ENCODE data around the gene MOB2. TPM values are rescaled to one million over a fixed set of nuclear protein-coding genes. Genes with fewer than 3 reads are reported as not detected.
A peak's percentile ranks its signal among the peaks of the same experiment; 100 is the strongest.

Gene MOB2
- polyA plus RNA-seq, 6 donors from 2014 or later = 29.7 to 50.8 (median 33.2) TPM

GRCh38 chr11:1473786-1474185, 12.8 kb downstream of the MOB2 start:
- DNase-seq (no peak), ATAC-seq (ENCODE audit: low read depth in 2 of 2) (no peak)
- Mint-ChIP-seq H3K4me1 (peaks cover 0 to 2% (median 0%) of the 10 kb centered on the region in 3 donors), H3K4me3 (no peak overlapping the region), H3K9me3 (no peaks in the 10 kb centered on the region), H3K27ac (no peak overlapping the region), H3K27me3 (no peaks in the 10 kb centered on the region), H3K36me3 (peaks cover 20 to 33% of the 10 kb centered on the region in 2 donors)

- DNase-seq (no peak), ATAC-seq (ENCODE audit: low read depth in 2 of 2) (no peak)
- no peaks in the 10 kb centered on the region for H3K9me3 Mint-ChIP-seq
- H3K4me3 Mint-ChIP-seq = no peak overlapping the region
- H3K4me1 Mint-ChIP-seq = peaks cover 0 to 2% (median 0%) of the 10 kb centered on the region in 3 donors
- peaks cover 16 to 33% of the 10 kb centered on the region in 2 donors for H3K36me3 Mint-ChIP-seq
- no peaks in the 10 kb centered on the region for H3K27me3 Mint-ChIP-seq
- H3K27ac Mint-ChIP-seq = peak overlapping the region in 1 of 6 donors; percentile 16
These were observed 13.5 kb downstream of the MOB2 start for GRCh38 chr11:1473011-1473628.

GRCh38 chr11:1472180-1473005, 14.2 kb downstream of the MOB2 start:
- H3K4me1 Mint-ChIP-seq = peaks cover 0 to 4% (median 0%) of the 10 kb centered on the region in 3 donors
- no peaks in the 10 kb centered on the region for H3K9me3 Mint-ChIP-seq
- H3K27ac Mint-ChIP-seq = no peak overlapping the region
- no peak overlapping the region for H3K4me3 Mint-ChIP-seq
- no peaks in the 10 kb centered on the region for H3K27me3 Mint-ChIP-seq
- DNase-seq = no peak
- ATAC-seq (ENCODE audit: low read depth in 2 of 2) = no peak
- peaks cover 14 to 28% of the 10 kb centered on the region in 2 donors for H3K36me3 Mint-ChIP-seq

GRCh38 chr11:1471736-1472135, 14.8 kb downstream of the MOB2 start:
- Mint-ChIP-seq H3K9me3 (no peaks in the 10 kb centered on the region), H3K27me3 (no peaks in the 10 kb centered on the region), H3K4me1 (peaks cover 0 to 10% (median 0%) of the 10 kb centered on the region in 3 donors), H3K4me3 (no peak overlapping the region), H3K36me3 (peaks cover 9 to 24% of the 10 kb centered on the region in 2 donors), H3K27ac (peak overlapping the region in 1 of 6 donors; percentile 69)
- DNase-seq (no peak), ATAC-seq (ENCODE audit: low read depth in 2 of 2) (no peak)

- ATAC-seq (ENCODE audit: low read depth in 2 of 2) (no peak), DNase-seq (no peak)
- no peaks in the 10 kb centered on the region for H3K9me3 Mint-ChIP-seq
- peak overlapping the region in 1 of 8 donors; percentile 52 for H3K4me3 Mint-ChIP-seq
- peaks cover 0 to 11% (median 0%) of the 10 kb centered on the region in 3 donors for H3K4me1 Mint-ChIP-seq
- H3K36me3 Mint-ChIP-seq = peaks cover 9 to 17% of the 10 kb centered on the region in 2 donors
- H3K27me3 Mint-ChIP-seq = no peaks in the 10 kb centered on the region
- no peak overlapping the region for H3K27ac Mint-ChIP-seq
These were observed 15.6 kb downstream of the MOB2 start for GRCh38 chr11:1470681-1471611.

- DNase-seq (no peak), ATAC-seq (ENCODE audit: low read depth in 2 of 2) (no peak)
- no peak overlapping the region for H3K27ac Mint-ChIP-seq
- H3K4me1 Mint-ChIP-seq = peaks cover 0 to 11% (median 0%) of the 10 kb centered on the region in 3 donors
- H3K27me3 Mint-ChIP-seq = no peaks in the 10 kb centered on the region
- no peak overlapping the region for H3K4me3 Mint-ChIP-seq
- H3K9me3 Mint-ChIP-seq = peaks cover 0 to 2% (median 0%) of the 10 kb centered on the region in 7 donors
- peaks cover 9% of the 10 kb centered on the region in 2 donors for H3K36me3 Mint-ChIP-seq
These were observed 16.5 kb downstream of the MOB2 start for GRCh38 chr11:1469911-1470680.

GRCh38 chr11:1469287-1469910, 17.2 kb downstream of the MOB2 start:
- Mint-ChIP-seq H3K27ac (no peak overlapping the region), H3K36me3 (peaks cover 5 to 6% of the 10 kb centered on the region in 2 donors), H3K4me3 (peak overlapping the region in 1 of 8 donors; percentile 35), H3K9me3 (peaks cover 0 to 2% (median 0%) of the 10 kb centered on the region in 7 donors), H3K27me3 (no peaks in the 10 kb centered on the region), H3K4me1 (peaks cover 0 to 11% (median 0%) of the 10 kb centered on the region in 3 donors)
- no peak for ATAC-seq (ENCODE audit: low read depth in 2 of 2)
- no peak for DNase-seq

- H3K27ac Mint-ChIP-seq = peak overlapping the region in 1 of 6 donors; percentile 42
- no peaks in the 10 kb centered on the region for H3K36me3 Mint-ChIP-seq
- DNase-seq = no peak
- H3K27me3 Mint-ChIP-seq = no peaks in the 10 kb centered on the region
- peaks cover 0 to 2% (median 0%) of the 10 kb centered on the region in 7 donors for H3K9me3 Mint-ChIP-seq
- peaks cover 0 to 8% (median 0%) of the 10 kb centered on the region in 3 donors for H3K4me1 Mint-ChIP-seq
- ATAC-seq (ENCODE audit: low read depth in 2 of 2) = no peak
- H3K4me3 Mint-ChIP-seq = peak overlapping the region in 1 of 8 donors; percentile 42
These were observed 18.0 kb downstream of the MOB2 start for GRCh38 chr11:1468473-1469066.

GRCh38 chr11:1468002-1468401, 18.6 kb downstream of the MOB2 start:
- Mint-ChIP-seq H3K4me1 (peaks cover 0 to 8% (median 0%) of the 10 kb centered on the region in 3 donors), H3K27me3 (no peaks in the 10 kb centered on the region), H3K36me3 (no peaks in the 10 kb centered on the region), H3K27ac (no peak overlapping the region), H3K9me3 (peaks cover 0 to 2% (median 0%) of the 10 kb centered on the region in 7 donors), H3K4me3 (no peak overlapping the region)
- DNase-seq (no peak), ATAC-seq (ENCODE audit: low read depth in 2 of 2) (no peak)

GRCh38 chr11:1467270-1467669, 19.3 kb downstream of the MOB2 start:
- Mint-ChIP-seq H3K36me3 (no peaks in the 10 kb centered on the region), H3K27ac (peak overlapping the region in 5 of 6 donors; percentile 34 to 77 (median 61)), H3K27me3 (no peaks in the 10 kb centered on the region), H3K4me3 (no peak overlapping the region), H3K4me1 (peaks cover 0 to 8% (median 0%) of the 10 kb centered on the region in 3 donors), H3K9me3 (peaks cover 0 to 2% (median 0%) of the 10 kb centered on the region in 7 donors)
- DNase-seq (no peak), ATAC-seq (ENCODE audit: low read depth in 2 of 2) (no peak)

- Mint-ChIP-seq H3K36me3 (no peaks in the 10 kb centered on the region), H3K27me3 (no peaks in the 10 kb centered on the region), H3K4me3 (no peak overlapping the region), H3K4me1 (peaks cover 0 to 8% (median 0%) of the 10 kb centered on the region in 3 donors), H3K27ac (peak overlapping the region in 2 of 6 donors; percentile 34 to 77), H3K9me3 (peaks cover 0 to 2% (median 0%) of the 10 kb centered on the region in 7 donors)
- ATAC-seq (ENCODE audit: low read depth in 2 of 2) (no peak), DNase-seq (no peak)
These were observed 19.8 kb downstream of the MOB2 start for GRCh38 chr11:1466784-1467183.

GRCh38 chr11:1463056-1463455, 23.5 kb downstream of the MOB2 start:
- peak overlapping the region in 1 of 8 donors; percentile 9 for H3K4me3 Mint-ChIP-seq
- ATAC-seq (ENCODE audit: low read depth in 2 of 2) (no peak), DNase-seq (no peak)
- no peaks in the 10 kb centered on the region for H3K36me3 Mint-ChIP-seq
- no peak overlapping the region for H3K27ac Mint-ChIP-seq
- H3K4me1 Mint-ChIP-seq = peaks cover 0 to 8% (median 0%) of the 10 kb centered on the region in 3 donors
- H3K9me3 Mint-ChIP-seq = peaks cover 0 to 2% (median 0%) of the 10 kb centered on the region in 7 donors
- H3K27me3 Mint-ChIP-seq = no peaks in the 10 kb centered on the region
